Mucosa of stomach (tissue), 1 donor: ENCODE results near the gene BPIFB3.
"Not testable (repeated sequence)": the region's sequence is repeated elsewhere in the genome, so short reads cannot be mapped to it uniquely, and the experiment has no call there.

Source experiments
- H3K27me3 ChIP-seq: one replicate; pipeline ENCODE4 v1.7.0; 2013; ENCODE audit warnings: mild to moderate bottlenecking, low read length; ENCODE audit not compliant: control insufficient read depth, insufficient read depth
- H3K36me3 ChIP-seq: one replicate; pipeline ENCODE4 v1.7.0; 2013; ENCODE audit warnings: low read length; ENCODE audit not compliant: control insufficient read depth, insufficient read depth
- H3K4me1 ChIP-seq: one replicate; pipeline ENCODE4 v1.7.0; 2013; ENCODE audit warnings: mild to moderate bottlenecking, low read length; ENCODE audit not compliant: control insufficient read depth, insufficient read depth
- H3K4me3 ChIP-seq: one replicate; pipeline ENCODE4 v1.7.0; 2013; ENCODE audit warnings: low read length
- H3K9ac ChIP-seq: one replicate; pipeline ENCODE4 v1.7.0; 2013; ENCODE audit warnings: mild to moderate bottlenecking, low read length, moderate library complexity
- H3K9me3 ChIP-seq: one replicate; pipeline ENCODE4 v1.7.0; 2013; ENCODE audit warnings: mild to moderate bottlenecking, low read length, moderate library complexity; ENCODE audit not compliant: control insufficient read depth
- donor health status: Pancreatic carcinoma.

Gene BPIFB3

DNA sequence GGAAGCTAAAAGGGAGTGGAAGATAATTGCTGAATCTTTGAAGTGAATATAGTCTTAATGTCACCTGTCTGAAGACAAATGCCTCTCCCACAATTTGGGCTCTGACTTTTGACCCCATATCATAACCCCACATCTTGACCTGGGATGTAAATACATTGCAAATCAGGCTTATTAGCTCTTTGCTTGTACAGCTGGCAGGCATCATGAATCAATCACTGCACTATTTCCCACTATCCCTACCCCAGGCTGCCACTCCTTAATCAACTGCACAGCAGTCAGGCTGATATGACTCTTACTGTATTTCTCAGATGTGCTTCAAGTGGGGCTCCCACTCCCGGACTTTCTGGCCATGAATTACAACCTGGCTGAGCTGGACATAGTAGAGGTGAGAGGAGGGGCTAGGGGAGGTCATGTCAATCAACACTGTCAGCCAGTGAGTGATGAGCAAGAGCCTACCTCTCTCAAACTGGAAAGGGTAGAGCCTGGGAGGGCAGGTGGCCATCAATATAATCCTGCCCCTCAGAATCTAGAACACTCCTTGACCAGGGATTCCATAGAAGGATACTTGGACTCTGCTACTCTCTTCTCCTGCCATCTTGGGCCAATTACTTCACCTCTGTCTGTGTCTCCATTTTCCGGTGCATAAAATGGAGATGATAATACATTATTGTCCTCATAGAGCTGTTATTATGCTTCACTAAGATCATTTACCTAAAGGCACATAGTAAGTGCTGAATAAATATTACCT, 10.5 kb upstream of the BPIFB3 start:
- H3K4me3 ChIP-seq = no peak overlapping the region
- H3K9ac ChIP-seq = no peak overlapping the region
- H3K27me3 ChIP-seq = no peaks in the 10 kb centered on the region
- H3K36me3 ChIP-seq = no peaks in the 10 kb centered on the region
- H3K4me1 ChIP-seq = no peaks in the 10 kb centered on the region
- H3K9me3 ChIP-seq = no peaks in the 10 kb centered on the region

DNA sequence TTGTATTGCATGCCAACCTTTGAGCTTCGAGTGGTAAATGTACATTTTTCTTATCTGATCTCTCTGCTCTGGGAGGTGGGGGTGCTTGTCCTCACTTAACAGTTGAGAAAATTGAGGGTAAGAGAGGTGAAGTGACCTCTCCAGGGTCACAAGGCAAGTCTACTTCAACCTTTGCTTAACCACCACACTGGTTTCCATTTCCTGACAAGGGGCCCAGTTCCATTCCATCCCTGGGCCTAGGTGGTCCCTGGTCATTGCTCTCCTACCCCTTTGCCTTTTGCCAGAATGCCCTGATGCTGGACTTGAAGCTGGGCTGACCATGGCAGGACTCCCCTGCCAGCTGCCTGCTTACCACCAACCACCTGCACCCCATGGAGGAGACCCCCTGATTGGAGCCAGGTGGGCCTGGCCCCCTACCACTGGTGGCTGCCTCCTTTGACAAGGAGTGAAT, 9.9 kb upstream of the BPIFB3 start:
- no peak overlapping the region for H3K9ac ChIP-seq
- H3K4me1 ChIP-seq = no peaks in the 10 kb centered on the region
- no peaks in the 10 kb centered on the region for H3K9me3 ChIP-seq
- H3K27me3 ChIP-seq = no peaks in the 10 kb centered on the region
- no peaks in the 10 kb centered on the region for H3K36me3 ChIP-seq
- H3K4me3 ChIP-seq = no peak overlapping the region

DNA sequence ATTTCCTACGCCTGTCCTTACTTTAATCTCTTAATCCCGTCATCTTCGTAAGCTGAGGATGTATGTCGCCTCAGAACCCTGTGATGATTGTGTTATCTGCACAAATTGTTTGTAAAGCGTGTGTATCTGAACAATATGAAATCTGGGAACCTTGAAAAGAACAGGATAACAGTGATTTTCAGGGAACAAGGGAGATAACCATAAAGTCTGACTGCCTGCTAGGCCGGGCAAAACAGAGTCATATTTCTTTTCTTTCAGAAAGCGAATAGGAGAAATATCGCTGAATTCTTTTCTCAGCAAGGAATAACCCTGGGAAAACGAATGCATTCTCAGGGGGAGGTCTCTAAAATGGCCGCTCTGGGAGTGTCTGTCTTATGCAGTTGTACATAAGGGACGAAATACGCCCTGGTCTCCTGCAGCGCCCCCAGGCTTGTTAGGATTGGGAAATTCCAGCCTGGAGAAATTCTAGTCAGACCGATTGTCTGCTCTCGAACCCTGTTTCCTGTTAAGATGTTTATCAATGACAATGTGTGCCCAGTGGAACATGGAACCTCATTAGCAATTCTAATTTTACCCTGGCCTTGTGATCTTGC, 8.5 kb upstream of the BPIFB3 start:
- not testable (repeated sequence) for H3K4me3 ChIP-seq, H3K9ac ChIP-seq, H3K27me3 ChIP-seq, H3K9me3 ChIP-seq, H3K36me3 ChIP-seq, H3K4me1 ChIP-seq

- Histone ChIP-seq H3K27me3 (no peaks in the 10 kb centered on the region), H3K9me3 (no peaks in the 10 kb centered on the region), H3K36me3 (no peaks in the 10 kb centered on the region), H3K4me1 (no peaks in the 10 kb centered on the region), H3K9ac (no peak overlapping the region), H3K4me3 (no peak overlapping the region)
Observed at GRCh38 chr20:33046412-33046811, 7.3 kb upstream of the BPIFB3 start.

DNA sequence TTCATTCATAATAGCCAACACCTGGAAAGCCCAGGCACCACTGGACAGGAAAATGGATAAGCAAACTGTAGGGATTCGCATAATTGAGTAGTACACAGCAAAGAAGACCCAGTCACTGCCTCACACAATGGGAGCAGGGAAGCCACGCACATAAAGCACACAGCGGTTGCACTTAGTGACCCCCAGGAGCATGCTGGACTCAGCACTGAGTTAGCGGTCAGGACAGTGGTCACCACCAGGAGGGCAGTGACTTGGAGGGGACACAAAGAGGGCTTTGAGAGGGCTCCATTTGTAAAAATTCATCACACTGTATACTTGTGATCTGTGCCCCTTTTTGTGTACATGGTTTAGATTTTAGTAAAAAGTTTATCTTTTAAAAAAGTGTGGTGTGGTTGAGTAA, 2.4 kb upstream of the BPIFB3 start:
- Histone ChIP-seq H3K9me3 (no peaks in the 10 kb centered on the region), H3K27me3 (no peaks in the 10 kb centered on the region), H3K9ac (no peak overlapping the region), H3K4me1 (no peaks in the 10 kb centered on the region), H3K4me3 (no peak overlapping the region), H3K36me3 (no peaks in the 10 kb centered on the region)

GRCh38 chr20:33054381-33054780, 678 bp downstream of the BPIFB3 start:
- H3K9me3 ChIP-seq = no peaks in the 10 kb centered on the region
- no peak overlapping the region for H3K4me3 ChIP-seq
- no peaks in the 10 kb centered on the region for H3K36me3 ChIP-seq
- H3K4me1 ChIP-seq = no peaks in the 10 kb centered on the region
- no peaks in the 10 kb centered on the region for H3K27me3 ChIP-seq
- H3K9ac ChIP-seq = no peak overlapping the region

- Histone ChIP-seq H3K27me3 (no peaks in the 10 kb centered on the region), H3K4me3 (no peak overlapping the region), H3K9me3 (no peaks in the 10 kb centered on the region), H3K4me1 (no peaks in the 10 kb centered on the region), H3K36me3 (no peaks in the 10 kb centered on the region), H3K9ac (no peak overlapping the region)
Observed at GRCh38 chr20:33054791-33055190, 1.1 kb downstream of the BPIFB3 start.

DNA sequence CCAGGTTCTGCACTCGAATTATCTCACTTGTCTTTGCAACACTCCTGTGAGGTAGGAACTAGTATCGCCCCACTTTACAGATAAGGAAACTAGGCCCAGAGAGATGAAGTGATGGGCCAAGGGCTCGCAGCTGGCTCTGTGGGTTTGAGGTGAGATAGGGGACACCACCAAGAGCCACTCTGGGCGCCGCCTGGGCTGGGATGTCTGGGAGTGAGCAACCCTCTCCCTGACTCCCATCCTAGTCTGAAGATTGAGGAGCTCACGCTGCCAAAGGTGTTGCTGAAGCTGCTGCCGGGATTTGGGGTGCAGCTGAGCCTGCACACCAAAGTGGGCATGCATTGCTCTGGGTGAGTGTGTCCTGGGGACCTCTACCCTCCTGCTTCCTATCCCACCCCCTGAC, 5.4 kb downstream of the BPIFB3 start:
- Histone ChIP-seq H3K4me1 (no peaks in the 10 kb centered on the region), H3K4me3 (no peak overlapping the region), H3K27me3 (no peaks in the 10 kb centered on the region), H3K9me3 (no peaks in the 10 kb centered on the region), H3K9ac (no peak overlapping the region), H3K36me3 (no peaks in the 10 kb centered on the region)

DNA sequence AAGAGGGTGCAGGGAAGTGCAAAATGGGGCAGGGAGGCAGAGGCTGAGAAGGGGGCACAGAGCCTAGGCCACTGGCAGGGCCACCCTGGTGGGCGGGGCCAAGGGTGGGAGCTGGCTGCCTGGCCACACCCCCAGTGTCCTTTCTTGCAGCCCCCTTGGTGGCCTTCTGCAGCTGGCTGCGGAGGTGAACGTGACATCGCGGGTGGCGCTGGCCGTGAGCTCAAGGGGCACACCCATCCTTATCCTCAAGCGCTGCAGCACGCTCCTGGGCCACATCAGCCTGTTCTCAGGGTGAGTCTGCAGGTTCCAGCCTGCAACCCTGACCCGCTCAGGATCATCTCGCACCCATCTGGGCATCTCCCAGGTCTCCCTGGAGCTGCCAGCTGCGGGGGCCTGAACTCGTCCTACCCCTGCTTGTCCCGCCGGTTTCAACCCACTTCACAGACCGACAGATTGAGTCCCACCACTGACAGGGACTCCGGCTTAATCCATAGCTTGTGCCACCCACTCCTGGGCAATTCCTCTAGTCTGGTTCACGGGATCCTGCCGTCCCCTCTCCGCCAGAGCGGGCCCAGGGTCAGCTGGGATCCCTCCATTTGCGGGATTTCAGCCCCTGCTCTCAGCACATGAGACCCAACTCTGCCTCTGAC, 6.2 kb downstream of the BPIFB3 start:
- Histone ChIP-seq H3K27me3 (no peaks in the 10 kb centered on the region), H3K4me3 (no peak overlapping the region), H3K36me3 (no peaks in the 10 kb centered on the region), H3K9me3 (no peaks in the 10 kb centered on the region), H3K9ac (no peak overlapping the region), H3K4me1 (no peaks in the 10 kb centered on the region)

DNA sequence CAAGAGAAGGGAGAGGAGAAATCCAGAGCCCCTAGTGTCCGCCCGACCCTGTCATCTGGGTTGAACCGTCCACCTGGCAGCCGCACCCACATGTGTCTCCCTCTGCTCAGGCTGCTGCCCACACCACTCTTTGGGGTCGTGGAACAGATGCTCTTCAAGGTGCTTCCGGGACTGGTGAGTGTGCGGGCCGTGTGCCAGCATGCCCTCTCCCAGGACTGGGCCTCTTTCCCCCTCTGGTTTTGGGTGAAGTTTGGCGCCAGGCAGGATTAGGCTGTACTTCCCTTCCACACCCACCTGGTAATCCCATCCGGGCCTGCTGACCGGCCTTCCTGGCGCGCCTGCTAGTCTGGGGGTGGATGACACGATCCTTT, 7.9 kb downstream of the BPIFB3 start:
- H3K27me3 ChIP-seq = no peaks in the 10 kb centered on the region
- no peaks in the 10 kb centered on the region for H3K36me3 ChIP-seq
- no peak overlapping the region for H3K9ac ChIP-seq
- no peaks in the 10 kb centered on the region for H3K9me3 ChIP-seq
- H3K4me3 ChIP-seq = no peak overlapping the region
- H3K4me1 ChIP-seq = no peaks in the 10 kb centered on the region

- H3K9ac ChIP-seq = no peak overlapping the region
- no peaks in the 10 kb centered on the region for H3K27me3 ChIP-seq
- no peaks in the 10 kb centered on the region for H3K36me3 ChIP-seq
- no peaks in the 10 kb centered on the region for H3K4me1 ChIP-seq
- H3K9me3 ChIP-seq = no peaks in the 10 kb centered on the region
- no peak overlapping the region for H3K4me3 ChIP-seq
Observed at GRCh38 chr20:33062105-33062824, 8.6 kb downstream of the BPIFB3 start.

- Histone ChIP-seq H3K36me3 (no peaks in the 10 kb centered on the region), H3K4me1 (no peaks in the 10 kb centered on the region), H3K9ac (no peak overlapping the region), H3K27me3 (no peaks in the 10 kb centered on the region), H3K9me3 (no peaks in the 10 kb centered on the region), H3K4me3 (no peak overlapping the region)
Observed at GRCh38 chr20:33062825-33063149, 9.1 kb downstream of the BPIFB3 start.
